ENCODE results near the gene FGF5. TPM values are rescaled to one million over a fixed set of nuclear protein-coding genes. Genes with fewer than 3 reads are reported as not detected.

The FGF5 gene
- total RNA-seq, 1 experiment from 2014 or later: not detected

GRCh38 chr4:80255329-80256095 is 11.0 kb upstream of the FGF5 start:
- H3K4me2 ChIP-seq (ENCODE audit: insufficient read depth, insufficient read length, low read length): no peak overlapping the region
- no peak overlapping the region for H3K23ac ChIP-seq (ENCODE audit: insufficient read length, low read depth, low read length)
- H4K91ac ChIP-seq (ENCODE audit: insufficient read length, low read depth, low read length): no peak overlapping the region
- H3K4me3 Mint-ChIP-seq: no peak overlapping the region
- no peak for TF ChIP-seq CTCF (conservative IDR thresholded peaks at IDR 0.05)
- H2BK12ac ChIP-seq (ENCODE audit: insufficient read length, low read depth, low read length): no peak overlapping the region
- H4K5ac ChIP-seq (ENCODE audit: insufficient read length, low read depth, low read length): no peak overlapping the region
- no peaks in the 10 kb centered on the region for H3K79me1 ChIP-seq (ENCODE audit: insufficient read depth, low read depth, low read length, poor library complexity, severe bottlenecking)
- H4K20me1 ChIP-seq (ENCODE audit: control insufficient read depth, insufficient read depth, insufficient read length): no peaks in the 10 kb centered on the region
- H3K18ac ChIP-seq (ENCODE audit: insufficient read length, low read depth, low read length): no peak overlapping the region
- no peak overlapping the region for H3K27ac ChIP-seq (ENCODE audit: insufficient read length, low read depth, low read length)
- H3K56ac ChIP-seq (ENCODE audit: insufficient read length, low read depth, low read length): no peak overlapping the region
- H3K14ac ChIP-seq (ENCODE audit: insufficient read depth, low read length): no peak overlapping the region
- H3K27me3 Mint-ChIP-seq (ENCODE audit: low read depth): peaks cover 58% of the 10 kb centered on the region
- H3K9me3 Mint-ChIP-seq: no peaks in the 10 kb centered on the region
- no peak overlapping the region for H2BK5ac ChIP-seq (ENCODE audit: insufficient read length, low read length)
- no peak overlapping the region for H2AFZ ChIP-seq (ENCODE audit: low read length)
- no peak overlapping the region for H2BK20ac ChIP-seq (ENCODE audit: low read depth, low read length, poor library complexity, severe bottlenecking)
- DNase-seq: no peak
- no peak overlapping the region for H2BK120ac ChIP-seq (ENCODE audit: low read depth, low read length, poor library complexity, severe bottlenecking)
- peaks cover 4 to 8% of the 10 kb centered on the region in 2 experiments for H3K4me1 Mint-ChIP-seq
- no peak overlapping the region for H4K8ac ChIP-seq (replicated peaks; ENCODE audit: insufficient read length, low read depth, low read length)
- no peak overlapping the region for H3K9ac ChIP-seq (ENCODE audit: extremely low read depth, insufficient read length, low read length)
- H3K36me3 Mint-ChIP-seq (ENCODE audit: insufficient read depth in 1 of 3, low read depth in 3 of 3): no peaks in the 10 kb centered on the region
- H3K27me3 ChIP-seq (ENCODE audit: insufficient read depth, low read length): no peaks in the 10 kb centered on the region
- H3K9me3 ChIP-seq (ENCODE audit: control insufficient read depth, low read depth, low read length): no peaks in the 10 kb centered on the region
- H3K79me2 ChIP-seq (ENCODE audit: insufficient read depth, low read length): no peaks in the 10 kb centered on the region
- no peaks in the 10 kb centered on the region for H3K23me2 ChIP-seq (ENCODE audit: insufficient read length, low read depth, low read length, poor library complexity, severe bottlenecking)
- H3K4me1 ChIP-seq (ENCODE audit: insufficient read depth, low read length): no peaks in the 10 kb centered on the region
- no peak overlapping the region for H3K4ac ChIP-seq (ENCODE audit: low read depth, low read length)
- no peak overlapping the region for H2BK15ac ChIP-seq (ENCODE audit: low read depth, low read length)
- no peak overlapping the region for H3T11ph ChIP-seq (ENCODE audit: low read length)
- no peak overlapping the region for H2AK5ac ChIP-seq (ENCODE audit: insufficient read length, low read length)
- no peak overlapping the region for H3K27ac Mint-ChIP-seq
- no CpG with 5 or more reads among the region's 7 CpGs for WGBS (ENCODE audit: extremely low coverage, insufficient read length, low lambda C conversion rate)
